CD4-positive, alpha-beta memory T cell (primary cell): ENCODE results near the gene SULT4A1. TPM values are rescaled to one million over a fixed set of nuclear protein-coding genes. Genes with fewer than 3 reads are reported as not detected.

ENCODE experiments used
- CTCF ChIA-PET: fragments of 350-600 bp; sonication (Branson Sonifier 250); formaldehyde crosslinking; loops from one replicate; lab custom pipeline; 2021; ENCODE audit warnings: inconsistent platforms; ENCODE audit not compliant: partially characterized antibody; lab: Charles Lee
- POLR2A ChIA-PET: fragments of 350-600 bp; sonication (Branson Sonifier 250); formaldehyde crosslinking; loops from one replicate; lab custom pipeline; 2021; ENCODE audit not compliant: partially characterized antibody; lab: Charles Lee
- DNase-seq, 5 donors: peaks; one replicate each; pipeline versions ENCODE4 v3.0.0 to v3.0.0-alpha.2; 2020 to 2022; ENCODE audit warnings: mixed read lengths in 1 of 5
- H3K27ac ChIP-seq: one replicate; pipeline ENCODE4 v1.7.0; 2013; ENCODE audit warnings: low read depth, low read length
- H3K27me3 ChIP-seq: 2 replicates; pipeline ENCODE4 v1.7.0; 2013; ENCODE audit warnings: mild to moderate bottlenecking, low read length, moderate library complexity; ENCODE audit not compliant: insufficient read depth
- H3K36me3 ChIP-seq: 2 replicates; pipeline ENCODE4 v1.7.0; 2013; ENCODE audit warnings: mild to moderate bottlenecking, low read length, moderate library complexity; ENCODE audit not compliant: insufficient read depth
- H3K4me1 ChIP-seq: 2 replicates; pipeline ENCODE4 v1.7.0; 2013; ENCODE audit warnings: mild to moderate bottlenecking, low read length, moderate library complexity; ENCODE audit not compliant: insufficient read depth
- H3K4me3 ChIP-seq, 2 donors: one replicate each; pipeline ENCODE4 v1.7.0; 2013; ENCODE audit warnings: low read length in 2 of 2, mild to moderate bottlenecking in 1 of 2
- H3K9me3 ChIP-seq, 2 donors: one replicate each; pipeline ENCODE4 v1.7.0; 2013; ENCODE audit warnings: low read length in 2 of 2, control low read depth in 1 of 2; ENCODE audit not compliant: control insufficient read depth in 1 of 2
- H3K27ac Mint-ChIP-seq, 7 donors: one replicate each; pipeline ENCODE4 v1.8.0; 2020 to 2021; ENCODE audit warnings: mixed read lengths in 7 of 7, mild to moderate bottlenecking in 6 of 7, inconsistent platforms in 3 of 7, moderate library complexity in 3 of 7
- H3K27me3 Mint-ChIP-seq, 2 donors: one replicate each; pipeline ENCODE4 v1.8.0; 2020 to 2021; ENCODE audit warnings: mixed read lengths in 2 of 2
- H3K36me3 Mint-ChIP-seq, 2 donors: one replicate each; pipeline ENCODE4 v1.8.0; 2020 to 2021; ENCODE audit warnings: mixed read lengths in 2 of 2, inconsistent platforms in 1 of 2, mild to moderate bottlenecking in 1 of 2
- H3K4me1 Mint-ChIP-seq, 4 donors: one replicate each; pipeline ENCODE4 v1.8.0; 2020 to 2021; ENCODE audit warnings: mixed read lengths in 4 of 4, mild to moderate bottlenecking in 1 of 4
- H3K4me3 Mint-ChIP-seq, 8 donors: one replicate each; pipeline ENCODE4 v1.8.0; 2020 to 2021; ENCODE audit warnings: mixed read lengths in 8 of 8, mild to moderate bottlenecking in 7 of 8, moderate library complexity in 6 of 8, inconsistent platforms in 3 of 8
- H3K9me3 Mint-ChIP-seq, 8 donors: one replicate each; pipeline ENCODE4 v1.8.0; 2020 to 2021; ENCODE audit warnings: mixed read lengths in 8 of 8, mild to moderate bottlenecking in 5 of 8, inconsistent platforms in 3 of 8, moderate library complexity in 1 of 8
- intact Hi-C: fragments of 100-400 bp; cut with micrococcal nuclease; formaldehyde crosslinking; loops from one replicate; pipeline ENCODE4 v1.15.1; 2023
- polyA plus RNA-seq, 2 donors: library from polyadenylated mRNA; unstranded; fragments of 300-500 nt; fragmentation: Illumina TruSeq; gene quantifications; one replicate each; pipeline ENCODE4 v1.2.3, GENCODE V29; 2021
- total RNA-seq, 2 experiments: library from RNA; stranded (reverse); gene quantifications; one replicate each; pipeline ENCODE4 v1.2.3, GENCODE V29; 2021

The SULT4A1 gene
- total and polyA plus RNA-seq, 4 experiments from 2014 or later: not detected

GRCh38 chr22:43825651-43826050, 36.7 kb downstream of the SULT4A1 start:
- Histone ChIP-seq H3K4me1 (no peaks in the 10 kb centered on the region), H3K36me3 (no peaks in the 10 kb centered on the region), H3K27me3 (no peaks in the 10 kb centered on the region), H3K27ac (no peak overlapping the region), H3K4me3 (no peak overlapping the region), H3K9me3 (no peaks in the 10 kb centered on the region)
- Mint-ChIP-seq H3K27ac (no peak overlapping the region), H3K4me1 (no peaks in the 10 kb centered on the region), H3K9me3 (no peaks in the 10 kb centered on the region), H3K4me3 (no peak overlapping the region), H3K27me3 (peaks cover 8 to 15% of the 10 kb centered on the region in 2 donors), H3K36me3 (no peaks in the 10 kb centered on the region)
- ChIA-PET POLR2A (interaction anchor here (1.5 kb wide), 1 partner anchor 13 kb away, joined by 3 read pairs; the partner anchor contains the start of gene EFCAB6), CTCF (no interaction called here)
- intact Hi-C loops: no loop called here
- DNase-seq: no peak

GRCh38 chr22:43824724-43825420, 37.4 kb downstream of the SULT4A1 start:
- intact Hi-C loops: no loop called here
- H3K36me3 Mint-ChIP-seq: no peaks in the 10 kb centered on the region
- Histone ChIP-seq H3K27ac (no peak overlapping the region), H3K4me3 (no peak overlapping the region), H3K4me1 (no peaks in the 10 kb centered on the region), H3K9me3 (no peaks in the 10 kb centered on the region), H3K27me3 (no peaks in the 10 kb centered on the region), H3K36me3 (no peaks in the 10 kb centered on the region)
- ChIA-PET POLR2A (no interaction called here), CTCF (no interaction called here)
- H3K9me3 Mint-ChIP-seq: no peaks in the 10 kb centered on the region
- no peak overlapping the region for H3K27ac Mint-ChIP-seq
- no peaks in the 10 kb centered on the region for H3K4me1 Mint-ChIP-seq
- peaks cover 8 to 15% of the 10 kb centered on the region in 2 donors for H3K27me3 Mint-ChIP-seq
- no peak overlapping the region for H3K4me3 Mint-ChIP-seq
- DNase-seq: no peak

- H3K27me3 Mint-ChIP-seq: peaks cover 8 to 15% of the 10 kb centered on the region in 2 donors
- DNase-seq: no peak
- CTCF ChIA-PET: no interaction called here
These were observed 38.2 kb downstream of the SULT4A1 start for GRCh38 chr22:43823911-43824665.

GRCh38 chr22:43823353-43823908, 38.9 kb downstream of the SULT4A1 start:
- Histone ChIP-seq H3K4me1 (no peaks in the 10 kb centered on the region), H3K4me3 (no peak overlapping the region), H3K27me3 (no peaks in the 10 kb centered on the region), H3K27ac (no peak overlapping the region), H3K9me3 (no peaks in the 10 kb centered on the region), H3K36me3 (no peaks in the 10 kb centered on the region)
- CTCF ChIA-PET: no interaction called here
- Mint-ChIP-seq H3K36me3 (no peaks in the 10 kb centered on the region), H3K27me3 (peaks cover 8 to 15% of the 10 kb centered on the region in 2 donors), H3K4me3 (no peak overlapping the region), H3K27ac (no peak overlapping the region), H3K9me3 (no peaks in the 10 kb centered on the region), H3K4me1 (no peaks in the 10 kb centered on the region)
- intact Hi-C loops: no loop called here
- DNase-seq: no peak
- POLR2A ChIA-PET: no interaction called here

More at GRCh38 chr22:43823911-43824665, 38.2 kb downstream of the SULT4A1 start:
- intact Hi-C loops: no loop called here
- Histone ChIP-seq H3K27ac (no peak overlapping the region), H3K9me3 (no peaks in the 10 kb centered on the region), H3K27me3 (no peaks in the 10 kb centered on the region), H3K36me3 (no peaks in the 10 kb centered on the region), H3K4me3 (no peak overlapping the region), H3K4me1 (no peaks in the 10 kb centered on the region)
- Mint-ChIP-seq H3K4me1 (no peaks in the 10 kb centered on the region), H3K36me3 (no peaks in the 10 kb centered on the region), H3K9me3 (no peaks in the 10 kb centered on the region), H3K27ac (no peak overlapping the region), H3K4me3 (no peak overlapping the region)
- POLR2A ChIA-PET: no interaction called here

DNA sequence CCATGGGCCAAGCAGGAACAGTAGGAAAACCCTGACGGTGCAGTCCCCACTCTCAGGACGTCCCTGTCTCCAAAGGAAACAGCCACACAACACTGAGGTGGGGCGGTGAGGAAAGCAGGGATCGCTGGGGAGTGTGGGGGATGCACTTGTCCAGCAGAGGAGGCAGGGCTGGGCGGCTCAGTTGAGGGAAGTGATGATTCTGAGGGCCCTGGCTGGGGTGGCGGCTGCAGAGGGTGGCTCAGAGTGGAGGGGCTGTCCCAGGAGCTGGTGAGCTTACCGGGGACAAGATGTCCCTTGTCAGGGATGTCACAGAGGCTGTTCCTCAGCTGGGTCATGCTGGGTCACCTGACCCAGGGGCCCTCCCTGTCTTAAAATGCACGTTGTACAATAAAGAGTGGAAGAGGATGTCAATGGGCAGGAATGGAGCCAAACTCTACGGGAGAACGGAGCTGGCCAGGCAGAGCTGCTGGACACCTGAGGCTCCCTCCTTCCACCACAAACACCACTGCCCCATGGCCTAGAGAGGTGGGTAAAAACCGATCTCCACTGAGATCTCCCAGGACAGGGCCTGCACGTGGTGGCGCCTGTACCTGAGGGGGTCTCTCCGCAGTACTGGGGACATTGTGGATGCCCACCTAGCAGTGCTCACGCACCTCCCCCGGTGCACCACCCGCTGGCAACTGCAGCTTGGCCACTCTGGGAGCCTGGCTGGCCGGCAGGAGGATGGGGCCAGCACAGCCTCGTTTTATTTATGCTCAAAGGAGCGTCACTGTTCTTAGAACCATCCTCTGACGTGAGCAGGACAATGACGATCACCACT, 40.5 kb downstream of the SULT4A1 start:
- no peak for DNase-seq
- no peak overlapping the region for H3K4me3 Mint-ChIP-seq
- no peaks in the 10 kb centered on the region for H3K27me3 ChIP-seq
- H3K4me3 ChIP-seq: no peak overlapping the region
- H3K9me3 Mint-ChIP-seq: no peaks in the 10 kb centered on the region
- peaks cover 8 to 15% of the 10 kb centered on the region in 2 donors for H3K27me3 Mint-ChIP-seq
- H3K36me3 ChIP-seq: no peaks in the 10 kb centered on the region
- H3K27ac Mint-ChIP-seq: no peak overlapping the region
- no peaks in the 10 kb centered on the region for H3K36me3 Mint-ChIP-seq
- no peak overlapping the region for H3K27ac ChIP-seq
- no peaks in the 10 kb centered on the region for H3K4me1 Mint-ChIP-seq
- H3K9me3 ChIP-seq: no peaks in the 10 kb centered on the region
- POLR2A ChIA-PET: no interaction called here
- H3K4me1 ChIP-seq: no peaks in the 10 kb centered on the region
- intact Hi-C loops: no loop called here
- CTCF ChIA-PET: no interaction called here

- Histone ChIP-seq H3K36me3 (no peaks in the 10 kb centered on the region), H3K4me3 (no peak overlapping the region), H3K9me3 (no peaks in the 10 kb centered on the region), H3K27ac (no peak overlapping the region), H3K4me1 (no peaks in the 10 kb centered on the region), H3K27me3 (no peaks in the 10 kb centered on the region)
- Mint-ChIP-seq H3K4me1 (no peaks in the 10 kb centered on the region), H3K36me3 (no peaks in the 10 kb centered on the region), H3K27me3 (peaks cover 8 to 9% of the 10 kb centered on the region in 2 donors), H3K27ac (peak overlapping the region in 1 of 7 donors; percentile 36), H3K9me3 (no peaks in the 10 kb centered on the region), H3K4me3 (no peak overlapping the region)
- CTCF ChIA-PET: no interaction called here
- POLR2A ChIA-PET: no interaction called here
- intact Hi-C loops: no loop called here
- DNase-seq: no peak
These were observed 41.5 kb downstream of the SULT4A1 start for GRCh38 chr22:43820651-43821305.
